Lower leg skin (tissue), 3 donors: ENCODE results near the gene ACOT6.

Experiments used
- CTCF ChIP-seq, 3 donors: fragments of 450-650 bp; IDR thresholded peaks; one replicate each; pipeline ENCODE4 v1.5.1; 2016; ENCODE audit warnings: antibody characterized with exemption in 3 of 3, mild to moderate bottlenecking in 3 of 3, moderate library complexity in 2 of 3
- POLR2A ChIP-seq, 2 donors: fragments of 450-650 bp; IDR thresholded peaks; one replicate each; pipeline ENCODE4 v1.6.1; 2016 to 2017; ENCODE audit warnings: antibody characterized with exemption in 2 of 2, mild to moderate bottlenecking in 1 of 2, moderate library complexity in 1 of 2

DNA sequence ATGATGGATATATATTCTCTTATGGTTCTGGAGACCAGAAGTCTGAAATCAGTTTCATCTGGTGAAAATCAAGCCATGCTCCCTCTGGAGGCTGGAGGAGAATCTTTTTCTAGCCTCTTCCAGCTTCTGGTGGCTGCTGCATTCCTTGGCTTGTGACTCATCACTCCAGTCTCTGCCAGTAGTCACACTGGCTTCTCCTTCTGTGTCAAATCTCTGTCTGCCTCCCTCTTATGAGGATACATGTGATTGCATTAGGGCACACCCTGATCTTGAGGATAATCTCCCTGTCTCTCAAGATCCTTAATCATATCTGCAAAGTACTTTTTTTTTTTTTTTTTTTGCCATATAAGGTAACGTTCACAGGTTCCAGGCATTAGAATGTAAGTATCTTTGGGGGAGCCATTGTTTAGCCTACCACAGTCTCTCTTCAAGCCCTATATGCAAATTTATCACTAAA lies 50.2 kb downstream of the ACOT6 start:
- TF ChIP-seq POLR2A (IDR thresholded peaks at IDR 0.05) (no peak), CTCF (IDR thresholded peaks at IDR 0.05) (no peak)
